Parathyroid adenoma (tissue), 2 donors: ENCODE results near the gene DPAGT1.
A peak's percentile ranks its signal among the peaks of the same experiment; 100 is the strongest.
"Not testable (repeated sequence)": the region's sequence is repeated elsewhere in the genome, so short reads cannot be mapped to it uniquely, and the experiment has no call there.

Source experiments
- H2AFZ ChIP-seq: fragments of 300-600 bp; sonication (generic); one replicate; pipeline ENCODE4 v1.7.0; 2017; ENCODE audit warnings: antibody characterized with exemption, mild to moderate bottlenecking
- H3K27ac ChIP-seq: fragments of 300-600 bp; sonication (generic); one replicate; pipeline ENCODE4 v1.7.0; 2017
- H3K27me3 ChIP-seq: fragments of 300-600 bp; sonication (generic); one replicate; pipeline ENCODE4 v1.7.0; 2017; ENCODE audit warnings: low read length; ENCODE audit not compliant: control insufficient read depth, insufficient read depth
- H3K36me3 ChIP-seq: fragments of 300-600 bp; sonication (generic); one replicate; pipeline ENCODE4 v1.7.0; 2017; ENCODE audit warnings: low read length; ENCODE audit not compliant: control insufficient read depth, insufficient read depth
- H3K4me1 ChIP-seq: fragments of 300-600 bp; sonication (generic); one replicate; pipeline ENCODE4 v1.7.0; 2017; ENCODE audit warnings: control low read depth
- H3K4me2 ChIP-seq: fragments of 300-600 bp; sonication (generic); one replicate; pipeline ENCODE4 v1.7.0; 2017; ENCODE audit warnings: low read length
- H3K4me3 ChIP-seq: fragments of 300-600 bp; sonication (generic); one replicate; pipeline ENCODE4 v1.7.0; 2017; ENCODE audit warnings: low read depth, low read length
- H3K79me2 ChIP-seq: fragments of 300-600 bp; sonication (generic); one replicate; pipeline ENCODE4 v1.7.0; 2017; ENCODE audit warnings: control low read depth
- H3K9ac ChIP-seq: fragments of 300-600 bp; sonication (generic); one replicate; pipeline ENCODE4 v1.7.0; 2017; ENCODE audit warnings: mild to moderate bottlenecking
- H3K9me3 ChIP-seq: fragments of 300-600 bp; sonication (generic); one replicate; pipeline ENCODE4 v1.7.0; 2017; ENCODE audit warnings: low read length; ENCODE audit not compliant: control insufficient read depth
- TF ChIP-seq, protein P1 (sequence below): fragments of 300-600 bp; sonication (generic); IDR thresholded peaks from one replicate; pipeline ENCODE4 v1.7.0; 2017; ENCODE audit warnings: antibody characterized with exemption, mild to moderate bottlenecking
- donor health status: primary hyperparathyroidism.

DPAGT1 gene

DNA sequence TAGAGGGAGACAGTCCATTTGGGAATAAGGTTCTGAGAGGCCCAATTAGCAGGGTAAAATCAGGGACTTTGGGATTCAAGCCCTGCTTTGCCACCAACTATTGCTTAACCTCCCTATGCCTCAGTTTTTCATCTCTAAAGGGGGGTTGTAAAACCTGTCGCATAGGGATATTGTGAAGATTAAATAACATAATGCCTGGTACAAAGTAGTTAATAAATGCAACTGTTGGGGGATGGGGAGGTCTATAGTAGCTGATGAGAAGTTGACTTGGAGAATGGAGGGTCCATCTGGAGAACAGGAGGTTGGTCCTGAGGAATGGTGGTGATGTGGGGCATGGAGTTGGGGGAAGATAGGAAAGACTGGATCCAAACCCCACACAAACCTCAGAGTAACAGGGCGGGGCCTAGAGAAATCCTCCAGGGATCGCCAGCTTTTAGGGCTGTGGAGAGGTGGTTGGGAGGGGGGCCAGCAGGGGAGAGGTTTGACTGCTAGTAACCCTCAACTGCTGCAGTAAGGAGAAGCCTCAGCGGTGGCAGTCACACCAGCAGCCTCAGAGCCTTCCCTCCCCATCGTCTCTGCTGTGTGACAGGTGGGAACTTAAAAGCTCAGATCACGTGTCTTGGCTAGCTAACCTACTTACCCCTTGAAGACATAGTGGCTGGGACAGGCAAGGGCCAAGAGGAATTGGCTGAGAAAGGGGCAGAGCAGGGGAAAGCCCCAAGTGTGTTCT is 46.1 kb upstream of the DPAGT1 start:
- TF ChIP-seq, protein P1, sequence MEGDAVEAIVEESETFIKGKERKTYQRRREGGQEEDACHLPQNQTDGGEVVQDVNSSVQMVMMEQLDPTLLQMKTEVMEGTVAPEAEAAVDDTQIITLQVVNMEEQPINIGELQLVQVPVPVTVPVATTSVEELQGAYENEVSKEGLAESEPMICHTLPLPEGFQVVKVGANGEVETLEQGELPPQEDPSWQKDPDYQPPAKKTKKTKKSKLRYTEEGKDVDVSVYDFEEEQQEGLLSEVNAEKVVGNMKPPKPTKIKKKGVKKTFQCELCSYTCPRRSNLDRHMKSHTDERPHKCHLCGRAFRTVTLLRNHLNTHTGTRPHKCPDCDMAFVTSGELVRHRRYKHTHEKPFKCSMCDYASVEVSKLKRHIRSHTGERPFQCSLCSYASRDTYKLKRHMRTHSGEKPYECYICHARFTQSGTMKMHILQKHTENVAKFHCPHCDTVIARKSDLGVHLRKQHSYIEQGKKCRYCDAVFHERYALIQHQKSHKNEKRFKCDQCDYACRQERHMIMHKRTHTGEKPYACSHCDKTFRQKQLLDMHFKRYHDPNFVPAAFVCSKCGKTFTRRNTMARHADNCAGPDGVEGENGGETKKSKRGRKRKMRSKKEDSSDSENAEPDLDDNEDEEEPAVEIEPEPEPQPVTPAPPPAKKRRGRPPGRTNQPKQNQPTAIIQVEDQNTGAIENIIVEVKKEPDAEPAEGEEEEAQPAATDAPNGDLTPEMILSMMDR = no peak
- no peak overlapping the region for H3K4me2 ChIP-seq
- H3K9me3 ChIP-seq = no peaks in the 10 kb centered on the region
- H3K79me2 ChIP-seq = no peaks in the 10 kb centered on the region
- no peaks in the 10 kb centered on the region for H3K27me3 ChIP-seq
- no peak overlapping the region for H2AFZ ChIP-seq
- H3K9ac ChIP-seq = no peak overlapping the region
- no peaks in the 10 kb centered on the region for H3K4me1 ChIP-seq
- H3K36me3 ChIP-seq = no peaks in the 10 kb centered on the region
- H3K4me3 ChIP-seq = no peak overlapping the region
- no peak overlapping the region for H3K27ac ChIP-seq

DNA sequence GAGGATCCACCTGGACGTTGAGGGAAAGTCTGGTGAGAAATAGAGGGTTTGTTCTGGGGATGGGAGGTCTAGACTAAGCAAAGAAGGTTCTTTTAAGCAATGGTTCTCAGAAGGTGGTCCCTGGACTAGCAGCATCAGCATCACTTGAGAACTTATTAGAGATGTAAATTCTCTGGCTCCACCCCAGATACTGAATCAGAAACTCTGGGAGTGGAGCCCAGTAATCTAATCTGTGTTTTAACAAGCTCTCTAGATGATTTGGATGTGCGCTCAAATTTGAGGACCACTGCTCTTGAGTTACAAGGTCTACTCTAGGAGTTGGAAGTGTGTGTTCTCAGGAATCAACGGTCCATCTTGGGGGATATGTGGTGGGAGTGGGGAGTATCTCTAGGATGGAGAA is 43.9 kb upstream of the DPAGT1 start:
- H3K4me2 ChIP-seq = no peak overlapping the region
- H3K9me3 ChIP-seq = no peaks in the 10 kb centered on the region
- no peak overlapping the region for H3K9ac ChIP-seq
- TF ChIP-seq, protein P1 = no peak
- H3K27ac ChIP-seq = no peak overlapping the region
- no peak overlapping the region for H3K4me3 ChIP-seq
- no peaks in the 10 kb centered on the region for H3K36me3 ChIP-seq
- H2AFZ ChIP-seq = no peak overlapping the region
- H3K27me3 ChIP-seq = no peaks in the 10 kb centered on the region
- H3K79me2 ChIP-seq = no peaks in the 10 kb centered on the region
- H3K4me1 ChIP-seq = no peaks in the 10 kb centered on the region

DNA sequence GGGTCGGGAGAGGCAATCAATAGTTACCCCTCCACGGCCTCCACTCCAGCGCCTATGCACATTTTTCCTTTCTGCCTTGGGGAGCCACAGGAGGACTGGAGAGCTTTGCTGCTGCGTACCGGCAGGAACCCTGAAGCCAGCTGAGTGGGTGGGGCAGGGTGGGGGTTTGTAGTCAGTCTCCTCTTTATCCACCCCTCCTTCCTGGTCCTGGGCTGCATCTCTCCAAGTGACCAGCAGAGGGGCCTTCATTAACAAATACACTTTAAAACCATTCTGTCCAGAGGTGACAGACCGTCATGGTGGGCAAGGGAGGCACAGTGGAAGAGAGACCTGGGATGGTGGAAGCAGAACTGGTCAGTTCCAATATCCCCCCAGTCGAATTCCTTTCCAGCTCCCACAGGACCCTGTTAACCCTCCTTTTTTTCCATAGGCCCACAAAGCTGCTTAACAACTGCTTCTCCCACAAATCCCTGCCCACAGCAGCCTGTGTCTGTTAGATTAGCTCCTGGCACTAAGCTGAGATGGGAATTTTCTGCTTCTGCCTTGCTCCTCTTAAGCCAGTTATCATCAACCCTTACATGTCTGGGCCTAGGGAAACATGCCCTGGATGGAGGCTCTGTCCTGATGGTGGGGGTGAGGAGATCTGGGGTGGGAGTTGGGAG is 43.3 kb upstream of the DPAGT1 start:
- Histone ChIP-seq H3K27ac (no peak overlapping the region), H3K27me3 (no peaks in the 10 kb centered on the region), H3K79me2 (no peaks in the 10 kb centered on the region), H3K36me3 (no peaks in the 10 kb centered on the region), H3K4me1 (no peaks in the 10 kb centered on the region), H2AFZ (no peak overlapping the region), H3K9me3 (no peaks in the 10 kb centered on the region), H3K4me2 (no peak overlapping the region), H3K4me3 (no peak overlapping the region), H3K9ac (no peak overlapping the region)
- TF ChIP-seq, protein P1 = peak; percentile 35

DNA sequence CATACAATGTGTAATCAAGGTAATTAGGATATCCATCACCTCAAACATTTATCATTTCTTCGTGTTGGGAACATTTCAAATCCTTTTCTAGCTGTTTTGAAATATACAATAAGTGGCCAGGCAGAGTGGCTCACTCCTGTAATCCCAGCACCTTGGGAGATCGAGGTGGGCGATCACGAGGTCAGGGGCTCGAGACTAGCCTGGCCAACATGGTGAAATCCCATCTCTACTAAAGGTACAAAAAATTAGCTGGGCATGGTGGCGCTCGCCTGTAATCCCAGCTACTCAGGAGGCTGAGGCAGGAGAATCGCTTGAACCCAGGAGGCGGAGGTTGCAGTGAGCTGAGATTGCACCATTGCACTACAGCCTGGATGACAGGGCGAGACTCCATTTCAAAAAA is 37.6 kb upstream of the DPAGT1 start:
- not testable (repeated sequence) for H2AFZ ChIP-seq, H3K4me3 ChIP-seq, H3K4me2 ChIP-seq, H3K36me3 ChIP-seq, H3K9ac ChIP-seq, H3K79me2 ChIP-seq, H3K27ac ChIP-seq, H3K9me3 ChIP-seq, H3K4me1 ChIP-seq, H3K27me3 ChIP-seq

DNA sequence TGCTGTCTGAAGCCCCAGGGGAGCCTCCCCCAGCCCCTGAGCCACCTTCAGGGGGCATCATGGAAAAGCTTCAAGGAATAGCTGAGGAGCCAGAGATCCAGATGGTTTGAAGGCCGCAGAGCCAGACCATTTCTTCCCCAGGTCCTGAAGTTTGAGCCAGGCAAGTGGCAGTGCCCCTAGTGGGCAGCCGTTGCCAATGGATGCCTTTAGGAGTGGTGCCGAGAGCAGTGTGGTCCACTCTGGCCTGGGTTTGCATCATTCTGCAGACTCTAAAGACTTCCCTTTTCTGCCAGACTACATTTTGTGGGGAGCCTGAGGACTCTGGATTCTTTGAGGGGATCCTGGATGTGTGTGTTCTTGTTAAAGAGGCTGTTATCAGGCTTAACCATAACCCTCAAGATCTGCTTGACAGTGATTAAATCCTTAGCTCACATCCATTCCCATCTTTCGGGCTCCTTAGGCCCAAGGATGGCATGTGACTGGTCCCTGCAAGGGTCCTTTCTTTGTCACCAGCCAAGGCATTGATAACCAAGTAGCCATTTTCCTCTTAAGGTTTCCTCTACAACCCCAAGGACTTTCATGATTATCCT is 32.8 kb upstream of the DPAGT1 start:
- Histone ChIP-seq H3K36me3 (no peaks in the 10 kb centered on the region), H3K4me3 (no peak overlapping the region), H3K9me3 (no peaks in the 10 kb centered on the region), H3K4me1 (no peaks in the 10 kb centered on the region), H3K79me2 (no peaks in the 10 kb centered on the region), H3K27me3 (no peaks in the 10 kb centered on the region), H2AFZ (no peak overlapping the region), H3K27ac (no peak overlapping the region), H3K9ac (no peak overlapping the region), H3K4me2 (no peak overlapping the region)
- TF ChIP-seq, protein P1 = peak; percentile 39
